Activated CD8-positive, alpha-beta T cell treated with anti-CD3 and anti-CD28 coated beads, Interleukin-2, amount 10 ng/mL, durations not matched to agents 7 days and 5 days (primary cell): Measurements from ENCODE around the gene TNS4. TPM values are rescaled to one million over a fixed set of nuclear protein-coding genes. Genes with fewer than 3 reads are reported as not detected.

ENCODE experiments used
- ATAC-seq: fragments of 150-1000 bp; cut with Tn5 transposase; one replicate; pipeline ENCODE4 v1.10.0; 2021; ENCODE audit warnings: moderate library complexity
- CTCF ChIA-PET: fragments of 350-600 bp; sonication (Branson Sonifier 250); formaldehyde crosslinking; loops from one replicate; lab custom pipeline; 2021; ENCODE audit warnings: antibody characterized with exemption; lab: Charles Lee
- POLR2A ChIA-PET: fragments of 350-600 bp; sonication (Branson Sonifier 250); formaldehyde crosslinking; loops from one replicate; lab custom pipeline; 2021; ENCODE audit warnings: antibody characterized with exemption; lab: Charles Lee
- DNase-seq: peaks from one replicate; pipeline ENCODE4 v3.0.0-alpha.2; 2020
- H3K27ac Mint-ChIP-seq: one replicate; pipeline ENCODE4 v1.8.0; 2021; ENCODE audit warnings: mild to moderate bottlenecking, mixed read lengths
- H3K27me3 Mint-ChIP-seq: one replicate; pipeline ENCODE4 v1.8.0; 2021; ENCODE audit warnings: low read depth, mixed read lengths
- H3K36me3 Mint-ChIP-seq: one replicate; pipeline ENCODE4 v1.8.0; 2021; ENCODE audit warnings: low read depth, mixed read lengths
- H3K4me1 Mint-ChIP-seq: one replicate; pipeline ENCODE4 v1.8.0; 2021; ENCODE audit warnings: low read depth, mixed read lengths
- H3K4me3 Mint-ChIP-seq: one replicate; pipeline ENCODE4 v1.8.0; 2021; ENCODE audit warnings: mild to moderate bottlenecking, mixed read lengths
- H3K9me3 Mint-ChIP-seq: one replicate; pipeline ENCODE4 v1.8.0; 2022; ENCODE audit warnings: mixed read lengths; ENCODE audit not compliant: insufficient read depth
- total RNA-seq, 2 experiments: library from RNA; stranded (reverse); gene quantifications; one replicate each; pipeline ENCODE4 v1.2.3, GENCODE V29; 2021

TNS4 gene
- total RNA-seq, 2 experiments from 2014 or later: 8.4 to 9.0 TPM

GRCh38 chr17:40461732-40462342 is 39.6 kb downstream of the TNS4 start:
- peaks cover 8% of the 10 kb centered on the region for H3K4me1 Mint-ChIP-seq
- no peaks in the 10 kb centered on the region for H3K9me3 Mint-ChIP-seq
- ChIA-PET POLR2A (interaction anchor here (0.5 to 0.9 kb wide), 3 partner anchors 14 to 92 kb away, joined by 3 to 5 read pairs (median 3); no protein-coding TSS in a partner anchor), CTCF (interaction anchor here (1.0 kb wide), 1 partner anchor 15 kb away, joined by 3 read pairs; no protein-coding TSS in a partner anchor)
- DNase-seq (no peak), ATAC-seq (no peak)
- no peak overlapping the region for H3K27ac Mint-ChIP-seq
- H3K4me3 Mint-ChIP-seq: no peak overlapping the region
- peaks cover 8% of the 10 kb centered on the region for H3K27me3 Mint-ChIP-seq
- H3K36me3 Mint-ChIP-seq: peaks cover 5% of the 10 kb centered on the region

GRCh38 chr17:40460968-40461731 is 40.3 kb downstream of the TNS4 start:
- peaks cover 2% of the 10 kb centered on the region for H3K4me1 Mint-ChIP-seq
- ChIA-PET CTCF (interaction anchor here (1.0 to 1.3 kb wide), 2 partner anchors 15 to 72 kb away, joined by 3 to 5 read pairs; no protein-coding TSS in a partner anchor), POLR2A (interaction anchor here (0.5 to 1.5 kb wide), 3 partner anchors 14 to 92 kb away, joined by 3 to 5 read pairs (median 3); no protein-coding TSS in a partner anchor)
- H3K36me3 Mint-ChIP-seq: peaks cover 5% of the 10 kb centered on the region
- no peaks in the 10 kb centered on the region for H3K9me3 Mint-ChIP-seq
- H3K27ac Mint-ChIP-seq: no peak overlapping the region
- H3K4me3 Mint-ChIP-seq: no peak overlapping the region
- peaks cover 4% of the 10 kb centered on the region for H3K27me3 Mint-ChIP-seq
- no peak for DNase-seq
- no peak for ATAC-seq

- no peaks in the 10 kb centered on the region for H3K9me3 Mint-ChIP-seq
- no peak overlapping the region for H3K27ac Mint-ChIP-seq
- POLR2A ChIA-PET: interaction anchor here (1.5 kb wide), 1 partner anchor 20 kb away, joined by 3 read pairs; no protein-coding TSS in a partner anchor
These were observed 40.8 kb downstream of the TNS4 start for GRCh38 chr17:40460604-40460967.

GRCh38 chr17:40459636-40460603 is 41.5 kb downstream of the TNS4 start:
- ChIA-PET CTCF (interaction anchor here (1.3 kb wide), 1 partner anchor 73 kb away, joined by 5 read pairs; no protein-coding TSS in a partner anchor), POLR2A (interaction anchor here (1.5 kb wide), 1 partner anchor 20 kb away, joined by 3 read pairs; no protein-coding TSS in a partner anchor)
- Mint-ChIP-seq H3K36me3 (peaks cover 10% of the 10 kb centered on the region), H3K4me1 (peaks cover 2% of the 10 kb centered on the region), H3K9me3 (no peaks in the 10 kb centered on the region), H3K27me3 (no peaks in the 10 kb centered on the region), H3K4me3 (no peak overlapping the region), H3K27ac (no peak overlapping the region)
- DNase-seq (no peak), ATAC-seq (no peak)

More at GRCh38 chr17:40460604-40460967, 40.8 kb downstream of the TNS4 start:
- DNase-seq: no peak
- H3K4me3 Mint-ChIP-seq: no peak overlapping the region
- H3K27me3 Mint-ChIP-seq: peaks cover under 1% of the 10 kb centered on the region
- CTCF ChIA-PET: interaction anchor here (1.3 kb wide), 1 partner anchor 73 kb away, joined by 5 read pairs; no protein-coding TSS in a partner anchor
- ATAC-seq: no peak
- H3K36me3 Mint-ChIP-seq: peaks cover 10% of the 10 kb centered on the region
- peaks cover 2% of the 10 kb centered on the region for H3K4me1 Mint-ChIP-seq

GRCh38 chr17:40458851-40459482 is 42.5 kb downstream of the TNS4 start:
- CTCF ChIA-PET: no interaction called here
- Mint-ChIP-seq H3K9me3 (no peaks in the 10 kb centered on the region), H3K4me3 (no peak overlapping the region), H3K27ac (no peak overlapping the region), H3K36me3 (peaks cover 13% of the 10 kb centered on the region), H3K4me1 (peaks cover 2% of the 10 kb centered on the region), H3K27me3 (no peaks in the 10 kb centered on the region)
- no peak for ATAC-seq
- DNase-seq: no peak
- POLR2A ChIA-PET: no interaction called here

- peaks cover 17% of the 10 kb centered on the region for H3K36me3 Mint-ChIP-seq
- ChIA-PET POLR2A (interaction anchor here (0.7 to 1.5 kb wide), 2 partner anchors 14 to 96 kb away, joined by 3 to 6 read pairs; no protein-coding TSS in a partner anchor), CTCF (interaction anchor here (1.4 kb wide), 1 partner anchor 18 kb away, joined by 5 read pairs; no protein-coding TSS in a partner anchor)
- H3K9me3 Mint-ChIP-seq: no peaks in the 10 kb centered on the region
- no peaks in the 10 kb centered on the region for H3K27me3 Mint-ChIP-seq
- H3K4me3 Mint-ChIP-seq: no peak overlapping the region
- no peak overlapping the region for H3K27ac Mint-ChIP-seq
- DNase-seq (no peak), ATAC-seq (no peak)
- H3K4me1 Mint-ChIP-seq: peaks cover 2% of the 10 kb centered on the region
These were observed 43.2 kb downstream of the TNS4 start for GRCh38 chr17:40457964-40458791.

- no peaks in the 10 kb centered on the region for H3K27me3 Mint-ChIP-seq
- no peak overlapping the region for H3K27ac Mint-ChIP-seq
- DNase-seq: no peak
- CTCF ChIA-PET: interaction anchor here (1.4 kb wide), 1 partner anchor 19 kb away, joined by 5 read pairs; no protein-coding TSS in a partner anchor
- no peak overlapping the region for H3K4me3 Mint-ChIP-seq
- POLR2A ChIA-PET: interaction anchor here (1.5 kb wide), 1 partner anchor 13 kb away, joined by 6 read pairs; no protein-coding TSS in a partner anchor
- no peak for ATAC-seq
- H3K4me1 Mint-ChIP-seq: peaks cover 2% of the 10 kb centered on the region
- peaks cover 18% of the 10 kb centered on the region for H3K36me3 Mint-ChIP-seq
- H3K9me3 Mint-ChIP-seq: no peaks in the 10 kb centered on the region
These were observed 44.1 kb downstream of the TNS4 start for GRCh38 chr17:40457369-40457768.

GRCh38 chr17:40456396-40456951 is 44.9 kb downstream of the TNS4 start:
- ChIA-PET POLR2A (interaction anchor here (1.1 kb wide), 1 partner anchor 104 kb away, joined by 3 read pairs; no protein-coding TSS in a partner anchor), CTCF (interaction anchor here (1.0 to 2.7 kb wide), 4 partner anchors 9 to 77 kb away, joined by 3 to 11 read pairs (median 4); no protein-coding TSS in a partner anchor)
- no peaks in the 10 kb centered on the region for H3K9me3 Mint-ChIP-seq
- H3K27ac Mint-ChIP-seq: no peak overlapping the region
- peaks cover 2% of the 10 kb centered on the region for H3K4me1 Mint-ChIP-seq
- H3K36me3 Mint-ChIP-seq: peaks cover 20% of the 10 kb centered on the region
- no peaks in the 10 kb centered on the region for H3K27me3 Mint-ChIP-seq
- no peak for ATAC-seq
- no peak overlapping the region for H3K4me3 Mint-ChIP-seq
- no peak for DNase-seq

GRCh38 chr17:40454613-40454995 is 46.8 kb downstream of the TNS4 start:
- ATAC-seq: no peak
- H3K27me3 Mint-ChIP-seq: no peaks in the 10 kb centered on the region
- ChIA-PET CTCF (interaction anchor here (1.0 to 2.7 kb wide), 5 partner anchors 7 to 105 kb away, joined by 3 to 11 read pairs (median 5); no protein-coding TSS in a partner anchor), POLR2A (interaction anchor here (1.3 to 1.5 kb wide), 2 partner anchors 8 to 37 kb away, joined by 3 to 4 read pairs; partner anchors contain the start of gene TOP2A)
- H3K27ac Mint-ChIP-seq: no peak overlapping the region
- peaks cover 20% of the 10 kb centered on the region for H3K36me3 Mint-ChIP-seq
- H3K9me3 Mint-ChIP-seq: no peaks in the 10 kb centered on the region
- no peak overlapping the region for H3K4me3 Mint-ChIP-seq
- H3K4me1 Mint-ChIP-seq: peaks cover 7% of the 10 kb centered on the region
- DNase-seq: no peak
